H1 (cell line): ENCODE measurements around the gene DGCR6L. TPM values are rescaled to one million over a fixed set of nuclear protein-coding genes. Genes with fewer than 3 reads are reported as not detected.
A peak's percentile ranks its signal among the peaks of the same experiment; 100 is the strongest.
"Not testable (repeated sequence)": the region's sequence is repeated elsewhere in the genome, so short reads cannot be mapped to it uniquely, and the experiment has no call there.

ENCODE experiments used
- CTCF ChIA-PET: fragments of 300-600 bp; sonication (Branson Sonifier 250); formaldehyde crosslinking; loops from one replicate; lab custom pipeline; 2021; ENCODE audit not compliant: partially characterized antibody; lab: Charles Lee
- POLR2A ChIA-PET: fragments of 300-600 bp; sonication (Branson Sonifier 250); formaldehyde crosslinking; loops from one replicate; lab custom pipeline; 2021; ENCODE audit warnings: inconsistent platforms; ENCODE audit not compliant: partially characterized antibody; lab: Charles Lee
- DNase-seq, 2 experiments: peaks; one replicate each; pipeline versions ENCODE4 v3.0.0 to v3.0.0-alpha.2; 2010 to 2022; ENCODE audit warnings: low spot score in 2 of 2, low read depth in 1 of 2, mixed read lengths in 1 of 2
- FAIRE-seq: peaks from 2 replicates; lab custom pipeline; 2011; peaks lifted over from hg19 to GRCh38; lab: Jason Lieb, UNC
- H2AFZ ChIP-seq: 2 replicates; pipeline ENCODE4 v1.8.1; 2012; ENCODE audit warnings: low read length, inconsistent platforms
- H2AK5ac ChIP-seq: 2 replicates; pipeline ENCODE4 v1.6.1; 2013; ENCODE audit warnings: low read depth, low read length
- H2BK120ac ChIP-seq: replicated peaks from 2 replicates; pipeline ENCODE3; 2013; ENCODE audit warnings: low read depth, low read length, inconsistent platforms
- H2BK12ac ChIP-seq: 2 replicates; pipeline ENCODE4 v1.6.1; 2013; ENCODE audit warnings: low read depth, low read length
- H2BK15ac ChIP-seq: 2 replicates; pipeline ENCODE4 v1.6.1; 2013; ENCODE audit warnings: low read length
- H2BK20ac ChIP-seq: 2 replicates; pipeline ENCODE4 v1.6.1; 2013; ENCODE audit warnings: low read length
- H2BK5ac ChIP-seq: 2 replicates; pipeline ENCODE4 v1.6.1; 2013; ENCODE audit warnings: low read depth, low read length
- H3K14ac ChIP-seq: 2 replicates; pipeline ENCODE4 v1.6.1; 2013; ENCODE audit warnings: inconsistent platforms; ENCODE audit not compliant: insufficient read length
- H3K18ac ChIP-seq: 2 replicates; pipeline ENCODE4 v1.6.1; 2013; ENCODE audit warnings: low read length; ENCODE audit errors: extremely low read depth
- H3K23ac ChIP-seq: 2 replicates; pipeline ENCODE4 v1.6.1; 2013; ENCODE audit warnings: inconsistent platforms; ENCODE audit not compliant: insufficient read length
- H3K23me2 ChIP-seq: 2 replicates; pipeline ENCODE4 v1.6.1; 2013; ENCODE audit warnings: low read depth, low read length
- H3K27ac ChIP-seq: 2 replicates; pipeline ENCODE4 v1.6.1; 2011; ENCODE audit warnings: low read depth, low read length, inconsistent platforms
- H3K27me3 ChIP-seq, 4 experiments: replicated peaks in 1 of 4; 1 replicate in 1 of 4; 2 replicates in 3 of 4; pipeline versions ENCODE4 v1.6.1 to v1.8.1; 2011 to 2013; ENCODE audit warnings: low read length in 3 of 4, mild to moderate bottlenecking in 3 of 4, inconsistent platforms in 2 of 4, mixed read lengths in 2 of 4, moderate library complexity in 1 of 4; ENCODE audit not compliant: control insufficient read depth in 3 of 4, insufficient read depth in 3 of 4; ENCODE audit errors: extremely low read depth in 1 of 4
- H3K36me3 ChIP-seq, 4 experiments: 2 replicates each; pipeline versions ENCODE4 v1.6.1 to v1.8.1; 2011 to 2013; ENCODE audit warnings: mild to moderate bottlenecking in 4 of 4, low read length in 3 of 4, moderate library complexity in 2 of 4, control low read depth in 1 of 4, inconsistent platforms in 1 of 4; ENCODE audit not compliant: insufficient read depth in 4 of 4, control insufficient read depth in 2 of 4
- H3K4ac ChIP-seq: replicated peaks from 2 replicates; pipeline ENCODE3; 2013; ENCODE audit warnings: low read length, low read depth, mixed read lengths, inconsistent platforms; ENCODE audit not compliant: insufficient read length
- H3K4me1 ChIP-seq, 4 experiments: replicated peaks in 1 of 4; 1 replicate in 1 of 4; 2 replicates in 3 of 4; pipeline versions ENCODE4 v1.6.1 to v1.8.1; 2011 to 2013; ENCODE audit warnings: low read length in 3 of 4, inconsistent platforms in 2 of 4, mixed read lengths in 1 of 4; ENCODE audit not compliant: insufficient read depth in 4 of 4, control insufficient read depth in 3 of 4
- H3K4me2 ChIP-seq, 2 experiments: 2 replicates each; pipeline versions ENCODE4 v1.6.1 to v1.8.1; 2011 to 2013; ENCODE audit warnings: low read depth in 2 of 2, low read length in 2 of 2, control low read depth in 1 of 2, inconsistent platforms in 1 of 2, mild to moderate bottlenecking in 1 of 2; ENCODE audit not compliant: insufficient read depth in 1 of 2
- H3K4me3 ChIP-seq, 4 experiments: fragments of 200-600, 300-600 bp in 1 of 4; sonication (generic), shearing (Covaris generic), sonication (Bioruptor Twin) in 1 of 4; 2 replicates each; pipeline versions ENCODE4 v1.5.1 to v1.8.1; 2011 to 2016; ENCODE audit warnings: low read length in 4 of 4, low read depth in 3 of 4, control low read depth in 2 of 4, inconsistent platforms in 2 of 4, mild to moderate bottlenecking in 2 of 4, mixed read lengths in 1 of 4, moderate library complexity in 1 of 4; ENCODE audit not compliant: insufficient read depth in 2 of 4; ENCODE audit errors: extremely low read depth in 1 of 4
- H3K56ac ChIP-seq: replicated peaks from 2 replicates; pipeline ENCODE3; 2013; ENCODE audit warnings: low read depth, mild to moderate bottlenecking, mixed read lengths, low read length, inconsistent platforms; ENCODE audit not compliant: insufficient read length
- H3K79me1 ChIP-seq: 2 replicates; pipeline ENCODE4 v1.6.1; 2013; ENCODE audit warnings: low read depth, low read length, control low read depth
- H3K79me2 ChIP-seq, 2 experiments: 2 replicates each; pipeline versions ENCODE4 v1.6.1 to v1.8.1; 2012 to 2013; ENCODE audit warnings: low read length in 2 of 2, mild to moderate bottlenecking in 2 of 2, inconsistent platforms in 1 of 2; ENCODE audit not compliant: insufficient read depth in 2 of 2, control insufficient read depth in 1 of 2
- H3K9ac ChIP-seq, 4 experiments: replicated peaks in 1 of 4; 1 replicate in 1 of 4; 2 replicates in 3 of 4; pipeline versions ENCODE4 v1.6.1 to v1.8.1; 2011 to 2013; ENCODE audit warnings: low read depth in 3 of 4, low read length in 3 of 4, control low read depth in 2 of 4, mild to moderate bottlenecking in 2 of 4, moderate library complexity in 2 of 4, inconsistent platforms in 1 of 4; ENCODE audit errors: extremely low read depth in 1 of 4
- H3K9me3 ChIP-seq, 2 experiments: 2 replicates each; pipeline versions ENCODE4 v1.6.1 to v1.8.1; 2012 to 2013; ENCODE audit warnings: mild to moderate bottlenecking in 2 of 2, moderate library complexity in 2 of 2, control low read depth in 1 of 2, inconsistent platforms in 1 of 2, low read depth in 1 of 2, low read length in 1 of 2, mixed read lengths in 1 of 2; ENCODE audit not compliant: insufficient read depth in 2 of 2
- H4K20me1 ChIP-seq, 2 experiments: replicated peaks in 1 of 2; 2 replicates each; pipeline versions ENCODE3 to v1.8.1; 2011 to 2013; ENCODE audit warnings: inconsistent platforms in 2 of 2, low read length in 2 of 2, mild to moderate bottlenecking in 1 of 2; ENCODE audit not compliant: insufficient read depth in 2 of 2, control insufficient read depth in 1 of 2
- H4K5ac ChIP-seq: 2 replicates; pipeline ENCODE4 v1.6.1; 2013; ENCODE audit warnings: low read length, low read depth, mixed read lengths, inconsistent platforms; ENCODE audit not compliant: insufficient read length
- H4K8ac ChIP-seq: 2 replicates; pipeline ENCODE4 v1.8.0; 2013; ENCODE audit warnings: mild to moderate bottlenecking, moderate library complexity, low read length, inconsistent platforms; ENCODE audit not compliant: insufficient read depth; ENCODE audit errors: extremely low read depth
- H4K91ac ChIP-seq: replicated peaks from 2 replicates; pipeline ENCODE3; 2013; ENCODE audit warnings: low read length, mixed read lengths, inconsistent platforms; ENCODE audit not compliant: insufficient read length
- CTCF ChIP-seq, 3 experiments: IDR thresholded peaks; 1 replicate in 2 of 3; 2 replicates in 1 of 3; pipeline versions ENCODE4 v1.5.1 to v1.6.1; 2011; ENCODE audit warnings: low read length in 3 of 3, mild to moderate bottlenecking in 3 of 3, inconsistent platforms in 2 of 3, low read depth in 1 of 3, moderate library complexity in 1 of 3; ENCODE audit not compliant: insufficient read depth in 1 of 3; ENCODE audit errors: control extremely low read depth in 1 of 3
- WGBS, 2 experiments: shearing (Covaris generic) in 1 of 2; methylation state at CpG; one replicate each; pipeline versions ENCODE4 v1.1.6 to v1.1.7; 2013 to 2015; ENCODE audit warnings: low lambda C conversion rate in 2 of 2, mixed read lengths in 2 of 2, inconsistent platforms in 1 of 2, low coverage in 1 of 2, missing lambda C conversion rate in 1 of 2; ENCODE audit not compliant: insufficient replicate concordance in 2 of 2, insufficient coverage in 1 of 2, insufficient read length in 1 of 2; ENCODE audit errors: extremely low coverage in 1 of 2, missing lambda C conversion rate in 1 of 2; 5-methylcytosine and 5-hydroxymethylcytosine counted together
- polyA plus RNA-seq, 7 experiments: library from polyadenylated mRNA; depleted of rRNA in 3 of 7; stranded (reverse) in 5 of 7; unstranded in 2 of 7; fragments of >200 nt in 5 of 7; fragments of 200-250 nt in 2 of 7; gene quantifications; 1 replicate in 5 of 7; 2 replicates in 1 of 7; 4 replicates in 1 of 7; pipeline versions ENCODE4 v1.2.1 to v1.2.3, GENCODE V29; 2011 to 2013; ENCODE audit warnings: missing spikeins in 2 of 7, mixed read lengths in 2 of 7
- total RNA-seq: library from RNA; stranded (reverse); fragmentation: NEBNext Ultra II Directional; extraction: Animal tissue kit (Norgen Biotek cat#: 25700); gene quantifications from 2 replicates; pipeline ENCODE4 v1.2.1, GENCODE V29; 2021

The DGCR6L gene
- total and polyA plus RNA-seq, 2 of the 8 experiments (the other 6 are each of a cell fraction or from before 2014, with no cell fraction given) = 43.6 to 72.6 TPM

- H2BK15ac ChIP-seq, H3K9me3 ChIP-seq, H3K4ac ChIP-seq, POLR2A ChIA-PET, H3K56ac ChIP-seq, H3K14ac ChIP-seq, H2BK5ac ChIP-seq, H3K23me2 ChIP-seq, H3K27ac ChIP-seq, H3K4me2 ChIP-seq, H3K79me2 ChIP-seq, H4K20me1 ChIP-seq, H3K27me3 ChIP-seq, H3K18ac ChIP-seq, H3K36me3 ChIP-seq, H2AK5ac ChIP-seq, H2BK12ac ChIP-seq, H3K23ac ChIP-seq, H2BK20ac ChIP-seq, H4K5ac ChIP-seq, H3K4me3 ChIP-seq, H4K8ac ChIP-seq, H3K79me1 ChIP-seq, H2AFZ ChIP-seq, H3K9ac ChIP-seq, H2BK120ac ChIP-seq, H3K4me1 ChIP-seq, H4K91ac ChIP-seq: not testable (repeated sequence)
- WGBS, 2 experiments = 40% methylated on average over 7 of the region's 8 CpGs; no CpG with 5 or more reads in 1 of the 2 experiments
- FAIRE-seq (peak; percentile 71), DNase-seq (peak in 1 of 2 experiments; percentile 69)
- TF ChIP-seq CTCF (IDR thresholded peaks at IDR 0.05; ENCODE audit: control extremely low read depth in 1 of 3, insufficient read depth in 1 of 3, low read depth in 1 of 3, low read length in 3 of 3) = peak in 1 of 3 experiments; percentile 46; a peak in 2 of 4 replicates
- CTCF ChIA-PET = interaction anchor here (0.6 to 2.8 kb wide), 19 partner anchors 9 to 1195 kb away, joined by 3 to 11 read pairs (median 3); no protein-coding TSS in a partner anchor
Observed at GRCh38 chr22:20317402-20318042, 2.3 kb downstream of the DGCR6L start.
